ENCODE measurements around the gene LFNG. TPM values are rescaled to one million over a fixed set of nuclear protein-coding genes. Genes with fewer than 3 reads are reported as not detected.

LFNG gene
- total and polyA plus RNA-seq, 9 of the 15 experiments (the other 6 are each of a cell fraction or from before 2014, with no cell fraction given): 0.03 to 0.89 (median 0.25) TPM; not detected in 1

DNA sequence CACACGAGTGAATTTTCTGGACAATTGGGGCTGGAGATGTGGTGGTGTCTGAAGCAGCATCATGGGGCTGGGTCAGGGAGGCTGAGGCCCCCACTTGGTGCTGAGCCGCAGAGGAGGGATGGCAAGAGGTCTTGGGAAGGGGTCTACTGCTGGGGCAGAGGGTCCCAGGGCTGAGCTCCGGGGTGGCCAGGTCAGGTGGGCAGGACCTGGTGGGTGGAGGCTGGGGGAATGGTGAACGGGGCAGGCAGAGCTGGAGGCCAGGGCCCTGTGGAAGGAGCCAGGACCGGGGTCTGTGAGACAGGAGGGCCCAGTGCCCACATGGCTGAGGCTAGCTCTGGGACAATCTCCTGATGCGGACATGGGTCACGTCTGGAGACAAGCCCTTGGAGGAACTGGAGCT is 20.4 kb upstream of the LFNG start:
- BruUV-seq (replicated peaks): no TSS peak
- Histone ChIP-seq H3K4me2 (ENCODE audit: insufficient read depth, low read length) (no peak overlapping the region), H2AFZ (ENCODE audit: low read depth, low read length) (no peak overlapping the region), H3K4me3 (no peak overlapping the region), H3K9me1 (ENCODE audit: control insufficient read depth, insufficient read depth, low read length) (no peaks in the 10 kb centered on the region), H3K27ac (ENCODE audit: extremely low read depth, low read depth, low read length) (no peak overlapping the region), H3K27me3 (ENCODE audit: control insufficient read depth in 2 of 2, insufficient read depth in 2 of 2, low read length in 2 of 2) (peaks cover 8 to 44% of the 10 kb centered on the region in 2 experiments; a peak in 3 of 5 replicates), H3K9me3 (replicated peaks; ENCODE audit: control insufficient read depth, insufficient read depth, low read depth, low read length) (no peaks in the 10 kb centered on the region), H3K4me1 (replicated peaks in 1 of 2; ENCODE audit: control insufficient read depth in 2 of 2, insufficient read depth in 2 of 2, low read length in 2 of 2) (peaks cover 0 to 46% of the 10 kb centered on the region in 2 experiments; a peak in 2 of 5 replicates), H3K9ac (ENCODE audit: insufficient read depth in 1 of 2, low read depth in 2 of 2, low read length in 2 of 2) (no peak overlapping the region), H4K20me1 (replicated peaks; ENCODE audit: control insufficient read depth, insufficient read depth, low read length) (no peaks in the 10 kb centered on the region), H3K79me2 (ENCODE audit: control insufficient read depth, insufficient read depth, low read length) (no peaks in the 10 kb centered on the region), H3K36me3 (ENCODE audit: control insufficient read depth, insufficient read depth, low read length) (no peaks in the 10 kb centered on the region)
- 18% methylated on average over 6 of the region's 7 CpGs for whole genome bisulfite sequencing (ENCODE audit: insufficient coverage, low coverage, missing lambda C conversion rate)
- TF ChIP-seq HLTF (IDR thresholded peaks at IDR 0.05): no peak
- no peak for TF ChIP-seq TRIM28 (IDR thresholded peaks at IDR 0.05)
- no peak for TF ChIP-seq SMARCA4 (IDR thresholded peaks at IDR 0.05)
- no peak for TF ChIP-seq ZC3H8 (IDR thresholded peaks at IDR 0.05)
- TF ChIP-seq ZKSCAN8 (CRISPR knock-in tag; IDR thresholded peaks at IDR 0.05): no peak
- TF ChIP-seq KAT7 (CRISPR knock-in tag; IDR thresholded peaks at IDR 0.05; ENCODE audit: borderline replicate concordance): no peak
- TF ChIP-seq ZNF165 (CRISPR knock-in tag; IDR thresholded peaks at IDR 0.05; ENCODE audit: borderline replicate concordance): no peak
- no peak for TF ChIP-seq GTF2E2 (tag; IDR thresholded peaks at IDR 0.05)
- no peak for TF ChIP-seq ZNF707 (CRISPR knock-in tag; conservative IDR thresholded peaks at IDR 0.05)
- TF ChIP-seq, protein P1, sequence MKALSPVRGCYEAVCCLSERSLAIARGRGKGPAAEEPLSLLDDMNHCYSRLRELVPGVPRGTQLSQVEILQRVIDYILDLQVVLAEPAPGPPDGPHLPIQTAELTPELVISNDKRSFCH (CRISPR knock-in tag; IDR thresholded peaks at IDR 0.05): no peak
- TF ChIP-seq, protein P1 (tag; IDR thresholded peaks at IDR 0.05): no peak
- TF ChIP-seq, protein P2, sequence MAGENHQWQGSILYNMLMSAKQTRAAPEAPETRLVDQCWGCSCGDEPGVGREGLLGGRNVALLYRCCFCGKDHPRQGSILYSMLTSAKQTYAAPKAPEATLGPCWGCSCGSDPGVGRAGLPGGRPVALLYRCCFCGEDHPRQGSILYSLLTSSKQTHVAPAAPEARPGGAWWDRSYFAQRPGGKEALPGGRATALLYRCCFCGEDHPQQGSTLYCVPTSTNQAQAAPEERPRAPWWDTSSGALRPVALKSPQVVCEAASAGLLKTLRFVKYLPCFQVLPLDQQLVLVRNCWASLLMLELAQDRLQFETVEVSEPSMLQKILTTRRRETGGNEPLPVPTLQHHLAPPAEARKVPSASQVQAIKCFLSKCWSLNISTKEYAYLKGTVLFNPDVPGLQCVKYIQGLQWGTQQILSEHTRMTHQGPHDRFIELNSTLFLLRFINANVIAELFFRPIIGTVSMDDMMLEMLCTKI (IDR thresholded peaks at IDR 0.05; ENCODE audit: partially characterized antibody): no peak
- no peak for TF ChIP-seq ZNF232 (CRISPR knock-in tag; IDR thresholded peaks at IDR 0.05)
- no peak for TF ChIP-seq TARDBP (IDR thresholded peaks at IDR 0.05)
- no peak for TF ChIP-seq RHOXF2B (CRISPR knock-in tag; conservative IDR thresholded peaks at IDR 0.05)
- TF ChIP-seq, protein P3, sequence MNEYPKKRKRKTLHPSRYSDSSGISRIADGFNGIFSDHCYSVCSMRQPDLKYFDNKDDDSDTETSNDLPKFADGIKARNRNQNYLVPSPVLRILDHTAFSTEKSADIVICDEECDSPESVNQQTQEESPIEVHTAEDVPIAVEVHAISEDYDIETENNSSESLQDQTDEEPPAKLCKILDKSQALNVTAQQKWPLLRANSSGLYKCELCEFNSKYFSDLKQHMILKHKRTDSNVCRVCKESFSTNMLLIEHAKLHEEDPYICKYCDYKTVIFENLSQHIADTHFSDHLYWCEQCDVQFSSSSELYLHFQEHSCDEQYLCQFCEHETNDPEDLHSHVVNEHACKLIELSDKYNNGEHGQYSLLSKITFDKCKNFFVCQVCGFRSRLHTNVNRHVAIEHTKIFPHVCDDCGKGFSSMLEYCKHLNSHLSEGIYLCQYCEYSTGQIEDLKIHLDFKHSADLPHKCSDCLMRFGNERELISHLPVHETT (CRISPR knock-in tag; conservative IDR thresholded peaks at IDR 0.05 in 1 of 2, IDR thresholded peaks at IDR 0.05 in 1 of 2): no peak
- no peak for TF ChIP-seq NR2C1 (IDR thresholded peaks at IDR 0.05)
- TF ChIP-seq NR2C1 (tag; IDR thresholded peaks at IDR 0.05): no peak
- TF ChIP-seq CBX3 (IDR thresholded peaks at IDR 0.05; ENCODE audit: borderline replicate concordance in 1 of 2, low read length in 2 of 2): no peak
- TF ChIP-seq HES1 (IDR thresholded peaks at IDR 0.05; ENCODE audit: low read depth): no peak
- TF ChIP-seq CEBPG (CRISPR knock-in tag; IDR thresholded peaks at IDR 0.05): no peak
- TF ChIP-seq CEBPG (tag; conservative IDR thresholded peaks at IDR 0.05 in 1 of 2, IDR thresholded peaks at IDR 0.05 in 1 of 2): no peak
- no peak for TF ChIP-seq KLF13 (tag; IDR thresholded peaks at IDR 0.05; ENCODE audit: borderline replicate concordance, low read depth)
- ChIA-PET CTCF (ENCODE audit: low intra/inter-chr PET ratio) (no interaction called here), POLR2A (interaction anchor here (0.6 to 1.6 kb wide), 3 partner anchors 10 to 377 kb away, joined by 3 to 8 read pairs (median 3); no protein-coding TSS in a partner anchor)
- in situ Hi-C loops (cut with MboI) (no loop called here), intact Hi-C loops (cut with micrococcal nuclease) (no loop called here)
- ATAC-seq: no peak
- DNase-seq (ENCODE audit: extremely low read depth in 1 of 4, low spot score in 3 of 4): no peak
- no peak for FAIRE-seq
